Trophoblast cell (in vitro differentiated cells and primary cell): ENCODE measurements around the gene FABP7.

ENCODE experiments used
- DNase-seq, 2 donors: peaks; one replicate each; pipeline ENCODE4 v3.0.0-alpha.2; 2016
- H2AFZ ChIP-seq: 2 replicates; pipeline ENCODE4 v1.6.1; 2013; ENCODE audit warnings: low read length, moderate library complexity, mild to moderate bottlenecking; ENCODE audit not compliant: insufficient read depth, poor library complexity
- H2AK5ac ChIP-seq: 2 replicates; pipeline ENCODE4 v1.6.1; 2013; ENCODE audit warnings: mild to moderate bottlenecking, low read length
- H2BK120ac ChIP-seq: 2 replicates; pipeline ENCODE4 v1.6.1; 2013; ENCODE audit warnings: low read length, mild to moderate bottlenecking, moderate library complexity; ENCODE audit not compliant: insufficient read depth, poor library complexity
- H2BK12ac ChIP-seq: 2 replicates; pipeline ENCODE4 v1.6.1; 2013; ENCODE audit warnings: mild to moderate bottlenecking, low read length, moderate library complexity
- H2BK5ac ChIP-seq: 2 replicates; pipeline ENCODE4 v1.6.1; 2013; ENCODE audit warnings: low read length, low read depth, moderate library complexity, mild to moderate bottlenecking; ENCODE audit not compliant: poor library complexity
- H3K14ac ChIP-seq: 2 replicates; pipeline ENCODE4 v1.6.1; 2013; ENCODE audit warnings: mild to moderate bottlenecking, low read length
- H3K18ac ChIP-seq: 2 replicates; pipeline ENCODE4 v1.6.1; 2013; ENCODE audit warnings: mild to moderate bottlenecking, low read length
- H3K23ac ChIP-seq: 2 replicates; pipeline ENCODE4 v1.6.1; 2013; ENCODE audit warnings: low read length
- H3K27ac ChIP-seq: 2 replicates; pipeline ENCODE4 v1.5.1; 2013; ENCODE audit warnings: low read depth, mild to moderate bottlenecking, inconsistent platforms, low read length, moderate library complexity
- H3K27me3 ChIP-seq: 2 replicates; pipeline ENCODE4 v1.6.1; 2013; ENCODE audit warnings: inconsistent platforms, mild to moderate bottlenecking, low read length, moderate library complexity; ENCODE audit not compliant: insufficient read depth
- H3K36me3 ChIP-seq, 2 experiments: 1 replicate in 1 of 2; 2 replicates in 1 of 2; pipeline ENCODE4 v1.6.1; 2013; ENCODE audit warnings: low read length in 2 of 2, mild to moderate bottlenecking in 2 of 2, moderate library complexity in 1 of 2; ENCODE audit not compliant: insufficient read depth in 2 of 2, control insufficient read depth in 1 of 2
- H3K4ac ChIP-seq: 2 replicates; pipeline ENCODE4 v1.6.1; 2013; ENCODE audit warnings: low read depth, mild to moderate bottlenecking, low read length, moderate library complexity
- H3K4me1 ChIP-seq, 2 experiments: 1 replicate in 1 of 2; 2 replicates in 1 of 2; pipeline ENCODE4 v1.6.1; 2013; ENCODE audit warnings: low read length in 2 of 2, mild to moderate bottlenecking in 2 of 2, moderate library complexity in 1 of 2; ENCODE audit not compliant: insufficient read depth in 2 of 2, control insufficient read depth in 1 of 2
- H3K4me2 ChIP-seq: 2 replicates; pipeline ENCODE4 v1.6.1; 2013; ENCODE audit warnings: inconsistent platforms, mild to moderate bottlenecking, low read length, moderate library complexity
- H3K4me3 ChIP-seq: 2 replicates; pipeline ENCODE4 v1.5.1; 2013; ENCODE audit warnings: mild to moderate bottlenecking, low read depth, low read length, inconsistent platforms
- H3K79me1 ChIP-seq: one replicate; pipeline ENCODE4 v1.6.1; 2013; ENCODE audit warnings: low read length
- H3K79me2 ChIP-seq: 2 replicates; pipeline ENCODE4 v1.6.1; 2013; ENCODE audit warnings: low read length, mild to moderate bottlenecking; ENCODE audit not compliant: control insufficient read depth, insufficient read depth, poor library complexity
- H3K9ac ChIP-seq: 2 replicates; pipeline ENCODE4 v1.6.1; 2013; ENCODE audit warnings: mild to moderate bottlenecking, low read length
- H3K9me3 ChIP-seq: 2 replicates; pipeline ENCODE4 v1.6.1; 2013; ENCODE audit warnings: low read depth, mild to moderate bottlenecking, control low read depth, inconsistent platforms, low read length; ENCODE audit not compliant: insufficient read depth
- H4K12ac ChIP-seq: 2 replicates; pipeline ENCODE4 v1.6.1; 2013; ENCODE audit warnings: low read depth, mild to moderate bottlenecking, low read length, moderate library complexity
- H4K8ac ChIP-seq: 2 replicates; pipeline ENCODE4 v1.6.1; 2013; ENCODE audit warnings: low read depth, mild to moderate bottlenecking, low read length, moderate library complexity
- H4K91ac ChIP-seq: one replicate; pipeline ENCODE4 v1.6.1; 2013; ENCODE audit warnings: low read depth, mild to moderate bottlenecking, low read length, moderate library complexity
- WGBS: extraction: QIAGEN DNeasy Blood & Tissue Kit; methylation state at CpG from one replicate; pipeline ENCODE4 v1.1.7; 2013; ENCODE audit warnings: missing lambda C conversion rate; ENCODE audit not compliant: insufficient read length, insufficient coverage; ENCODE audit errors: extremely low coverage; 5-methylcytosine and 5-hydroxymethylcytosine counted together

The FABP7 gene

GRCh38 chr6:122783401-122783800 lies 3.9 kb downstream of the FABP7 start:
- no peak overlapping the region for H2BK12ac ChIP-seq
- no peak overlapping the region for H3K27ac ChIP-seq
- no peak overlapping the region for H3K23ac ChIP-seq
- no peak overlapping the region for H2AK5ac ChIP-seq
- H3K4me3 ChIP-seq, result no peak overlapping the region
- no peak overlapping the region for H2BK5ac ChIP-seq
- no peak for DNase-seq
- no peak overlapping the region for H4K91ac ChIP-seq
- no peak overlapping the region for H3K9ac ChIP-seq
- no peaks in the 10 kb centered on the region for H3K27me3 ChIP-seq
- H4K8ac ChIP-seq, result no peak overlapping the region
- H2BK120ac ChIP-seq, result no peak overlapping the region
- H3K36me3 ChIP-seq, result no peaks in the 10 kb centered on the region
- H3K79me1 ChIP-seq, result peaks cover 3% of the 10 kb centered on the region
- H4K12ac ChIP-seq, result no peak overlapping the region
- H3K4me2 ChIP-seq, result no peak overlapping the region
- H3K79me2 ChIP-seq, result no peaks in the 10 kb centered on the region
- H2AFZ ChIP-seq, result no peak overlapping the region
- H3K4ac ChIP-seq, result no peak overlapping the region
- H3K14ac ChIP-seq, result no peak overlapping the region
- H3K4me1 ChIP-seq, result peaks cover 3 to 6% of the 10 kb centered on the region in 2 experiments
- no peaks in the 10 kb centered on the region for H3K9me3 ChIP-seq
- no CpG with 5 or more reads among the region's 4 CpGs for WGBS
- no peak overlapping the region for H3K18ac ChIP-seq

GRCh38 chr6:122785891-122786290 lies 6.4 kb downstream of the FABP7 start:
- Histone ChIP-seq H2BK12ac (no peak overlapping the region), H4K12ac (no peak overlapping the region), H3K9ac (no peak overlapping the region), H3K4me1 (peaks cover 4% of the 10 kb centered on the region in 2 experiments), H2AFZ (no peak overlapping the region), H3K4me2 (no peak overlapping the region), H4K8ac (no peak overlapping the region), H3K36me3 (no peaks in the 10 kb centered on the region), H3K18ac (no peak overlapping the region), H4K91ac (no peak overlapping the region), H3K27me3 (no peaks in the 10 kb centered on the region), H2AK5ac (no peak overlapping the region), H3K27ac (no peak overlapping the region), H3K79me1 (peaks cover 20% of the 10 kb centered on the region), H3K14ac (no peak overlapping the region), H3K23ac (no peak overlapping the region), H3K4ac (no peak overlapping the region), H2BK5ac (no peak overlapping the region), H3K9me3 (no peaks in the 10 kb centered on the region), H3K4me3 (no peak overlapping the region), H2BK120ac (no peak overlapping the region), H3K79me2 (peaks cover 11% of the 10 kb centered on the region)
- WGBS, result no CpG with 5 or more reads among the region's 1 CpG
- DNase-seq, result no peak

- Histone ChIP-seq H3K4me2 (no peak overlapping the region), H4K91ac (no peak overlapping the region), H3K79me2 (peaks cover 13% of the 10 kb centered on the region), H3K4me1 (peaks cover 4 to 6% of the 10 kb centered on the region in 2 experiments), H3K79me1 (peaks cover 22% of the 10 kb centered on the region), H3K4ac (no peak overlapping the region), H4K12ac (no peak overlapping the region), H3K27ac (no peak overlapping the region), H2BK12ac (no peak overlapping the region), H2BK5ac (no peak overlapping the region), H3K14ac (no peak overlapping the region), H3K9me3 (no peaks in the 10 kb centered on the region), H2BK120ac (no peak overlapping the region), H4K8ac (no peak overlapping the region), H3K9ac (no peak overlapping the region), H3K23ac (no peak overlapping the region), H2AK5ac (no peak overlapping the region), H3K36me3 (no peaks in the 10 kb centered on the region), H3K4me3 (no peak overlapping the region), H2AFZ (no peak overlapping the region), H3K18ac (no peak overlapping the region), H3K27me3 (no peaks in the 10 kb centered on the region)
- WGBS, result no CpG with 5 or more reads among the region's 4 CpGs
- no peak for DNase-seq
Observed at GRCh38 chr6:122787721-122788120, 8.2 kb downstream of the FABP7 start.

- Histone ChIP-seq H3K23ac (no peak overlapping the region), H3K18ac (no peak overlapping the region), H3K27ac (peak overlapping the region; percentile 91), H3K4me3 (no peak overlapping the region), H4K8ac (peak overlapping the region; percentile 23), H2BK5ac (no peak overlapping the region), H3K9ac (no peak overlapping the region), H3K14ac (no peak overlapping the region), H3K79me2 (peaks cover 13% of the 10 kb centered on the region), H2BK12ac (peak overlapping the region; percentile 50), H2AFZ (no peak overlapping the region), H3K36me3 (no peaks in the 10 kb centered on the region), H2AK5ac (no peak overlapping the region), H4K91ac (peak overlapping the region; percentile 70), H3K79me1 (peaks cover 22% of the 10 kb centered on the region), H3K4me1 (peaks cover 4 to 6% of the 10 kb centered on the region in 2 experiments), H3K4ac (no peak overlapping the region), H4K12ac (no peak overlapping the region), H3K9me3 (no peaks in the 10 kb centered on the region), H2BK120ac (peak overlapping the region; percentile 36), H3K27me3 (no peaks in the 10 kb centered on the region), H3K4me2 (peak overlapping the region; percentile 94)
- WGBS, result no CpG with 5 or more reads among the region's 6 CpGs
- DNase-seq, result peak in 1 of 2 donors; percentile 46
Observed at GRCh38 chr6:122788208-122788607, 8.7 kb downstream of the FABP7 start.
